ENCODE results near the gene ASPHD1.

GRCh38 chr16:29947897-29948296 lies 47.6 kb downstream of the ASPHD1 start:
- TF ChIP-seq CTCF (conservative IDR thresholded peaks at IDR 0.05; ENCODE audit: low read depth, low read length) (no peak), EZH2 (IDR thresholded peaks at IDR 0.05; ENCODE audit: low read length, unreplicated experiment) (no peak)
